GM04503 (cell line): ENCODE results near the gene NCKAP5L.

Experiments used
- DNase-seq: peaks from one replicate; pipeline ENCODE4 v3.0.0-alpha.2; 2012; ENCODE audit warnings: low read depth

The NCKAP5L gene

GRCh38 chr12:49823350-49823749, 4.9 kb downstream of the NCKAP5L start:
- no peak for DNase-seq

GRCh38 chr12:49821373-49822287, 6.6 kb downstream of the NCKAP5L start:
- DNase-seq, result no peak

GRCh38 chr12:49819786-49820185, 8.4 kb downstream of the NCKAP5L start:
- no peak for DNase-seq

- DNase-seq, result no peak
Observed at GRCh38 chr12:49818241-49818895, 9.8 kb downstream of the NCKAP5L start.

- no peak for DNase-seq
Observed at GRCh38 chr12:49813131-49813530, 15.1 kb downstream of the NCKAP5L start.

GRCh38 chr12:49811961-49812401, 16.2 kb downstream of the NCKAP5L start:
- DNase-seq, result no peak

- DNase-seq, result no peak
Observed at GRCh38 chr12:49811136-49811535, 17.1 kb downstream of the NCKAP5L start.

- no peak for DNase-seq
Observed at GRCh38 chr12:49809906-49810389, 18.3 kb downstream of the NCKAP5L start.

- DNase-seq, result no peak
Observed at GRCh38 chr12:49809381-49809905, 18.8 kb downstream of the NCKAP5L start.

- no peak for DNase-seq
Observed at GRCh38 chr12:49808686-49809380, 19.4 kb downstream of the NCKAP5L start.

GRCh38 chr12:49807991-49808580, 20.1 kb downstream of the NCKAP5L start:
- DNase-seq, result no peak

- DNase-seq, result no peak
Observed at GRCh38 chr12:49806877-49807276, 21.3 kb downstream of the NCKAP5L start.

- DNase-seq, result no peak
Observed at GRCh38 chr12:49806321-49806813, 21.8 kb downstream of the NCKAP5L start.

GRCh38 chr12:49805409-49805808, 22.8 kb downstream of the NCKAP5L start:
- no peak for DNase-seq

GRCh38 chr12:49804821-49805220, 23.4 kb downstream of the NCKAP5L start:
- no peak for DNase-seq

- no peak for DNase-seq
Observed at GRCh38 chr12:49803693-49804450, 24.3 kb downstream of the NCKAP5L start.

- no peak for DNase-seq
Observed at GRCh38 chr12:49801141-49802063, 26.8 kb downstream of the NCKAP5L start.

- DNase-seq, result no peak
Observed at GRCh38 chr12:49800421-49801140, 27.6 kb downstream of the NCKAP5L start.

GRCh38 chr12:49798934-49799333, 29.3 kb downstream of the NCKAP5L start:
- DNase-seq, result no peak
